RWPE2 (cell line): Measurements from ENCODE around the gene SORCS2.

ENCODE experiments used
- ATAC-seq: fragments of 200-7000 bp; cut with Tn5 transposase; 3 replicates; pipeline ENCODE4 v1.9.1; 2021; ENCODE audit warnings: low read depth
- DNase-seq: peaks from one replicate; pipeline ENCODE4 v3.0.0-alpha.2; 2020; ENCODE audit warnings: low spot score
- H3K27ac ChIP-seq: fragments of 450-650 bp; 2 replicates; pipeline ENCODE4 v1.5.1; 2017; ENCODE audit warnings: mild to moderate bottlenecking; ENCODE audit not compliant: poor library complexity, severe bottlenecking
- H3K27me3 ChIP-seq: fragments of 250-450 bp; sonication (Bioruptor Pico); 2 replicates; pipeline ENCODE4 v1.5.1; 2021; ENCODE audit warnings: mild to moderate bottlenecking, moderate library complexity; ENCODE audit not compliant: insufficient read depth, poor library complexity, severe bottlenecking
- H3K36me3 ChIP-seq: fragments of 250-450 bp; sonication (Bioruptor Pico); 2 replicates; pipeline ENCODE4 v1.5.1; 2020; ENCODE audit warnings: low read depth, mild to moderate bottlenecking, moderate library complexity
- H3K4me1 ChIP-seq: fragments of 250-450 bp; sonication (Bioruptor Pico); 2 replicates; pipeline ENCODE4 v1.5.1; 2021; ENCODE audit warnings: mild to moderate bottlenecking, moderate library complexity; ENCODE audit not compliant: insufficient read depth, poor library complexity, severe bottlenecking
- H3K4me3 ChIP-seq: fragments of 250-450 bp; sonication (Bioruptor Pico); 2 replicates; pipeline ENCODE4 v1.5.1; 2021; ENCODE audit warnings: mild to moderate bottlenecking, moderate library complexity; ENCODE audit not compliant: severe bottlenecking
- H3K9me3 ChIP-seq: fragments of 250-450 bp; sonication (Bioruptor Pico); 2 replicates; pipeline ENCODE4 v1.5.1; 2021; ENCODE audit warnings: mild to moderate bottlenecking, moderate library complexity; ENCODE audit not compliant: severe bottlenecking
- CTCF ChIP-seq: fragments of 450-650 bp; IDR thresholded peaks from one replicate; pipeline ENCODE4 v1.5.1; 2017; ENCODE audit warnings: mild to moderate bottlenecking, moderate library complexity; ENCODE audit not compliant: poor library complexity, severe bottlenecking

Gene SORCS2

GRCh38 chr4:7790023-7790422, 597.7 kb downstream of the SORCS2 start:
- no peak for DNase-seq

GRCh38 chr4:7790999-7791398, 598.7 kb downstream of the SORCS2 start:
- H3K36me3 ChIP-seq: peaks cover 71% of the 10 kb centered on the region
- no peak overlapping the region for H3K4me3 ChIP-seq
- DNase-seq: peak; percentile 7
- no peak overlapping the region for H3K27ac ChIP-seq
- H3K4me1 ChIP-seq: no peaks in the 10 kb centered on the region
- no peak for ATAC-seq
- no peaks in the 10 kb centered on the region for H3K27me3 ChIP-seq
- no peak for TF ChIP-seq CTCF
- H3K9me3 ChIP-seq: no peaks in the 10 kb centered on the region

More at GRCh38 chr4:7790023-7790422, 597.7 kb downstream of the SORCS2 start:
- Histone ChIP-seq H3K4me1 (no peaks in the 10 kb centered on the region), H3K9me3 (no peaks in the 10 kb centered on the region), H3K27me3 (no peaks in the 10 kb centered on the region), H3K4me3 (no peak overlapping the region), H3K27ac (no peak overlapping the region), H3K36me3 (peaks cover 72% of the 10 kb centered on the region)
- no peak for TF ChIP-seq CTCF
- no peak for ATAC-seq
